Midbrain (tissue), 1 donor: Measurements from ENCODE around the gene TM4SF4.
"Not testable (repeated sequence)": the region's sequence is repeated elsewhere in the genome, so short reads cannot be mapped to it uniquely, and the experiment has no call there.

Source experiments
- DNase-seq: peaks from one replicate; lab custom pipeline; 2025; lab: John Stamatoyannopoulos, UW

Gene TM4SF4, protein sequence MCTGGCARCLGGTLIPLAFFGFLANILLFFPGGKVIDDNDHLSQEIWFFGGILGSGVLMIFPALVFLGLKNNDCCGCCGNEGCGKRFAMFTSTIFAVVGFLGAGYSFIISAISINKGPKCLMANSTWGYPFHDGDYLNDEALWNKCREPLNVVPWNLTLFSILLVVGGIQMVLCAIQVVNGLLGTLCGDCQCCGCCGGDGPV

DNA sequence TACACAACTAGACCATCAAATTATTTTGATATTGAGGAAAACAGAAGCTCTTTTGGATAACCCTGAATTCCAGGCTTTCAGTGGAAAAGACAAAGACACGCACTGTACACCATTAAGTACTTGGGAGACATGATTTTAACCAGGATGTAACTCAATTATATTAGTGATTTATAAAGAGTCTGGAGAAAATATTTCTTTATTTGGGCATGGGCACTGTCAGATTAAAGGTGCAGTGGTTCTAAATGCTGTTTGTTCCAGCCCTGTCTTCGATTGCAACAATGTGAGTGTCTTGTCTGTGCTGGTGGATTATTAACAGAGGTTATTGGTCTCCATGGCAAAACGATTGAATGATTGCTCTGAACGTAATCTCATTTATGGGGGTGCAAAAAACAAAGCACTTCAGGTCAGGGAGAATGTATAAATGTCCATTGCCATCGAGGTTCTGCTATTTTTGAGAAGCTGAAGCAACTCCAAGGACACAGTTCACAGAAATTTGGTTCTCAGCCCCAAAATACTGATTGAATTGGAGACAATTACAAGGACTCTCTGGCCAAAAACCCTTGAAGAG lies at the start of gene TM4SF4:
Gene TM4SF4 (plus strand): TSS at position 448 of the 568 bp plus-strand sequence. CDS start 181 bp downstream, outside the sequence.
- no peak for DNase-seq

DNA sequence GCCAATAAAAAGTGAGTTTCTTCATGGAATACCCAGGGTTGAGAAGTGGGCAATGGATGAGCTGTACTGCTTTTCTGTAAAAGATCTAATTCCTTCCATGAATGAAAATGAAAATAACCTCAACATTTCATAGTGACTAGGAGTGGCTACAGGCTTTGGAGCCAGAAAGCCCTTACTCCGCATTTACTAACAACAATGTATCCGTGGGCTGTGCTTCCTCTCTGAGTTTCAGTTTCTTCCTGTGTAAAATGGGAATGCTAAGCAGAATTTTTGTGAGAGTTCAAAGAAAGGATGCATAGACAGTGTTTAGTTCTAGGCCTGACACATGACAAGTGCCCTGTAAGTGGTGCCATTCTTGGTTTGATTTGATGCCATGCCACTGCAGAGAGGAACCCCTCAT lies 49.6 kb upstream of the TM4SF4 start:
- DNase-seq: no peak

DNA sequence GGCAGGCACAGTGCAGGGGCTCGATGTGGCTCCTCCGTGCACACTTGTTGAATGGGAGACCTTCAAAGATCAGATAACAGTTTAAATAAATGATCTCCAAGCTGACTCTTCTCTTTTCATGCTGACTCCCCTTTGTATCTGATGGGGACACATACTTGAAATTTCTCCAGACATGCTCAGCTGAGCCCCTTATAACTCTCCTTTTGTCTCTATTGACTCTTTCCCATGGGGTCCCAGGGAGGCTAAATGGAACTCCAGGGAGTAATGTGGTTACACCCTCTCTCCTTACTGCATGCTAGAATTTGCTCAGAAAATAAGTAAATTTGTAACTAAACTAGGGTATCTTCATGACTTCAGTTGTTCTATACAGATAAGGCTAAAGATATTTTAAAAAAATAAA lies 48.2 kb upstream of the TM4SF4 start:
- no peak for DNase-seq

DNA sequence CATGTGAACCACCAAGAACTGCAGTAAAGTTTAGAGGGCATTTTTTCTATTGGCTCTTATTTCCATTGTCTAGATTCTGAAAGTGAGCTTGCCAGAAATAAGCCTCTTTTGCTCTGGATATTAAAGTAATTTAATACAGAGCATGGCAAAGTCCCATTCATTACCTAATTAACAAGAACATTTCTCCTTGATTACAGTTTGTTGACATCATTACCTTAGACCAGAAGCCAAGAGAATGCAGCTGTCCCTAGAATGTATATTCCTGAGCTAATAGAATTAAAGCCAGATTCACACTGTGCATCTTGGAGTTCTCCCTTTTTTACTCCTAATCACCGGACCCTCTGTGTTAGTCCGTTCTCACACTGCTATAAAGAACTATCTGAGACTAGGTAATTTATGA lies 46.4 kb upstream of the TM4SF4 start:
- no peak for DNase-seq

DNA sequence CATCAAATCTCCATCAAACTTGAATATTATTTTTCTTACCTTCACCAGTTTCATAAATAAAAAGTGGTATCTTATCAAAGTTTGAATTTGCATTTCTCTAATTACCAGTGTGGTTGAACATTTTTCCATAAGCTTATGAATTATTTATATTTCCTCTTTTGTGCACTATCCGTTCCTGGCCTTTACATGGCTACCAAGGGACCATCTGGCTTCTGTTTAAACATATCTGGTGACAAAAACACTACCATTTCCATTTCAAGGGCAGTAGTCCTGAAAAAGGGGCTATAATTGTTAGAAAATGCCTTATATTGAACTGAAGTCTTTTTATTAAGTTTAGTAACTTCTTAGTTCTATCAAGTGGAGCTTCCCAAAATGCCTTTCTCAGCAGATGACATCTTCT lies 44.3 kb upstream of the TM4SF4 start:
- DNase-seq: no peak

DNA sequence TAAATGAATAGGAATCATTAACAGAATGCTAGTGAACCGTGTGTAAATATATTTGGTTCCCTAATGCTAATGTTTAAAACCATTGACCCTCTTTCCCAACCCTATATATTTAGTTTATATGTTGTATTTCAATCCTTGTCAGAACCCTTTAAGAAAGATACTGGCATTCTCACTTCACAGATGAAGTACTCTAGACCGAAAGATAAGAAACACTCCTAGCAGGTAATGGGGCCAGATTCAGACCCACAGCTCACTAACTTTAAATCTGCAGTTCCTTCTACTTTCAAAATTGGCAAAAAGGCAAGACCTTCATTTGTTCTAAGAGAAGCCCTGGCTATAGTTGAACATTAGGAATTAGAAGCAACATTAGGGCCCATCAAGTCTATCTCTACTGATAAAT lies 42.3 kb upstream of the TM4SF4 start:
- no peak for DNase-seq

DNA sequence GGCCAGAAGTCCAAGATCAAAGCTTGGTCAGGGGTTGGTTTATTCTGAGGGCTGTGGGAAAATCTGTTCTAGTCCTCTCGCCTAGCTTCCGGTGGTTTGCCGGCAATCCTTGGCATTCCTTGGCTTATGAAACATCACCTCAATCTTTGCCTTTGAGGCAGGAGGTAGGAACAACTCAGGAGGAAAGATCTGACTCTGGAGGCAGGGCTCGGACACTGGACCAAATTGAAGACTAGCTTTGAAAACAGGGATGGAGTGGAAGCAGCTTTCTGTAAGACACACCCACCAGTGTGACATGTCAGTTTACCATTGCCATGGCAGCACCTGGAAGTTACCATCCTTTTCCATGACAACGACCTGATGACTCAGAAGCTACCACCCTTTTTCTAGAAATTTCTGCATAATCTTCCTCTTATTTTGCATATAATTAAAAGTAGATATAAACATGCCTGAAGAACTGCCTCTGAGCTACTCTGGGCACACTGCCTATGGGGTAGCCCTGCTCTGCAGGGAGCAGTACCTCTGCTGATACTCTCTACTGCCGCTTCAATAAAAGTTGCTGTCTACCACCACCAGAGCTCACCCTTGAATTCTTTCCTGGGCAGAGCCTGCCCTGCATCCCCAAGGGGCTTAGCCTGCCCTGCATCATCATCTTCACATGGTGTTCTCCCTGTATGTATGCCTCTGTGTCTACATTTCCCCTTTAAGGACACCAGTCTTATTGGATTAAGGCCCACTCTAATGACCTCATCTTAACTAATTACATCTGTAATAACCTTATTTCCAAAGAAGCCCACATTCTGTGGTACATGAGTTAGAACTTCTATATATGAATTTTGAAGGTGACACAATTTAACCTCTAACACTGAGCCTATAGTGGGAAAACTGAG lies 38.3 kb upstream of the TM4SF4 start:
- DNase-seq: no peak

DNA sequence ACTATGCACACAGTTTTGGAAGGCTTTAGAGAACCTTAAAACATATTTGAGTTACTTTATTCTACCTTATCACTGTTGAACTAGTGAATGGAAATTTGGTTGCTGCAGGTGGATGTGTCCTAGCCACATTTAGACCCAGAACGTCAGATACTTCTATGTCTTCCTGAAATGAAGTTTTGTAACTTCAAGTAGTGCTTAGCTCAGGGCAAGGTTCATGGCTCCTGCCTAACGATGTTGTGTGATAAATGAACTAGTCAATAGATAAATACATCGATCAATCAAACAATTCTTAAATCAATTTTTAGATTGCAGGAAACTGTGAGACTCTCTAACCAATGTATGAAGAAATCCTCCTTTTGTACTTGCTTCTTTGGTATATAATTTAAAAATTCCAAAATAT lies 37.2 kb upstream of the TM4SF4 start:
- DNase-seq: no peak

DNA sequence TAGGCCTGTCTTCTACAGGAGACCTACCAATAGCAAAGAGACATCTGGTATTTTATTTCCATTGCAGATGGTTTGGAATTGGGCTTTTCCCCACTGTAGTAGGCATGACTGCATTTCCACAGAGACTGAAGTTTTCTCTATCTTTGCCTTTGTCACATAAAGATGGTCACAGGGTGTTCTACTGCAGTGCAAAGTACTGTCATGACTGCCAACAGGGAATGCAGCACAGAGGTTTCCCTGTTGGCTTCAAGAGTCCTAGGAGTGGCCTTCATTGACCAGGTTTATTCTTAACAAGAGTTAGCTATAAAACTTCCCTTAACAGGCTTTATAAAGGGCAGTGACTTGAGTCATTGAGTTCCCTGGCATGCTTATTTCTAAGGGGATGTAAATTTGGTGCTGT lies 36.8 kb upstream of the TM4SF4 start:
- DNase-seq: no peak

DNA sequence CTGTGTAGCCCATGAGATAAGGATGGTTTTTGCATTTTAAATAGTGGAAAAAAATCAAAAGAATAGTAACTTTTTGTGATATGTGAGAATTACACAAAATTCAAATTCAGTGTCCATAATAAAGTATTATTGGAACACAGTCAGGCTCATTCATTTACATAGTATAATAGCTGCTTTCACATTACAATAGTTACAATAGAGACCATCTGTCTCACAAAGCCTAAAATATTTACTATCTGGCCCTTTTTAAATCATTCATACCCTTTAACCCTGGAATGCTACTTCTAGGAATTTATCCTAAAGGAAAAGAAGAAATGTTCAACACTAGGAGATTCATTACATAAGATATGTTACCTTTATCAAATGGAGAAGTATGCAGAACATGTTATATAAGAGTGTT lies 35.5 kb upstream of the TM4SF4 start:
- no peak for DNase-seq

DNA sequence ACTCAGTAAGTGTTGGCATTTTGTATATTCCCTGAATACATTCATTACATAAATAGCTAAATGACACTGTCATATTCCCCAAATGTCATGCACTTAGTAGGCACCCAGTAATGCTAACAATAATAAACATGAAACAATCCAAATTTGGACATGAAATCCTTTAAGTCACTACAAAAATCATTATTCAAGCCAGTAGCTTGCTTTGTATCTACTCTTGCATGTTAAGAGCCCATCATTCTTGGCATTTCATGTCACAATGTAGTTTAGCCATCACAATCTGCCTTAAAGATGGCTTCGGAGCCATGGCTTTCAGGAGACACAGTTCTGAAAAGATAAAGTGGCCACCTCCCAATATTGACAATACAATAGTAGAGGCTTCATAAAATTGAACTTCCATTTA lies 32.9 kb upstream of the TM4SF4 start:
- DNase-seq: no peak

DNA sequence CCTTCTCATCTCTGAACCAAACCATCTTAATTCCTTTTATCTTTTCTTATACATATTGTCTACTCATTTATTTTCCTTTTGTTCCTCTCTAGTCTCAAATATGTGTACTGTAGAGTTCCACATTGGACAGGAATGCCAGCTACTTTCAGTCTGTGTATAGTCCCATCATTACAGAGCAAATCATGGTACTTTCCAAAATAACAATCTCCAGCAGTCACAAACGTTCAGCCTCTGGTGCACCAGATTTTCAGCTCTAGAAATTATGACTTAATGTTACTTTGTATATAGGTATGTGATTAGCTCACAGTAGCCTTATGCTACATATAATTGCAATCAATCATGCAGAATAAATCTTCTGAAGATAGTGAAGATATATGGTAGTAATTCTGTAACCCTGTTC lies 32.5 kb upstream of the TM4SF4 start:
- DNase-seq: no peak

DNA sequence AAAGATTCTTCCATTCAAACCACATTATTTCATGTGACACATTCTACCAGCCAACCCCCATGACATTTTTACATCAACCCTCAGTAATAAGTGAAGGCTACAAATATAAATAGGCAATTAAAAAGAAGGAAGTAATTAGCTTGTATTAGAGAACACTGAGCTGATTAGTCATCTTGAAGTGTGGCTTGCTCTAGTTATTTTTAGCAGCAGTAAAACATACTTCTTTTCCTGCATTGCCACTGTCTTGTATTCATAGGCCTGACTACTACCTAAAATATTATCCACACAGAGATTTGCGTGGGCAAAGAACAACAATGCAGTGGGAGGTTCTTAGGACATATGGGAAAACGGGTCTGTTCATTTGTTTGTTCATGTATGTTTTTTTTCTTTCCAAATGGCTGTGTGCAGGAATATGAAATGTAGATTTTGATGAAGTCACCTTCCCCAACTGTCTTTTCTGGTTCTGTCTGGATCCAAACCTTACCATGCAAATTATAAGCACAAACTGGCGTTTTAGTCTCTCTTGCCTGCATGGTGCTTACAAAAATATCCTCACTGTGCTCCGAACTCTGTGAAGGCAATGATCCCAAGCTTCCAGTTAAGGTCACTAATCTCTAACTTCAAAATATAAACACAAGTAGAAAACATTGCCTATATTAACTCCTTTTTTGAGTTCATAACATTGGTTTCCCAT lies 31.5 kb upstream of the TM4SF4 start:
- no peak for DNase-seq

DNA sequence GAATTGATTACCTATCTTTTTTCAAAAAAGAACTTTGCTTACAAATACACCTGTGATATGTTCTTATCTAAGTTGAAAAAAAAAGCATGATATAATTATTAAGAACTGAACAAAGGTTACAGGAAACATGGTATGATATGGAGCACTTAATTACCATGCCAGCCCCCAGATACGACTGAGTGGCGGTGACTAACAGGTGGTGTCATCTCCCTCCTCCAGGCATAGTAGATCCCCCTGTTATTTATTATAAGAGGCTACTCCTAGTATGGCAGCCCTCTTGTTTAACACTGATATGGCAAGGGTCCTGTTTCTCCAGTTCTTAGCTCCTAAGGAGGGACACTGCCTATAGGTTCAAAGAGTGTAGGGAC lies 31.0 kb upstream of the TM4SF4 start:
- no peak for DNase-seq

DNA sequence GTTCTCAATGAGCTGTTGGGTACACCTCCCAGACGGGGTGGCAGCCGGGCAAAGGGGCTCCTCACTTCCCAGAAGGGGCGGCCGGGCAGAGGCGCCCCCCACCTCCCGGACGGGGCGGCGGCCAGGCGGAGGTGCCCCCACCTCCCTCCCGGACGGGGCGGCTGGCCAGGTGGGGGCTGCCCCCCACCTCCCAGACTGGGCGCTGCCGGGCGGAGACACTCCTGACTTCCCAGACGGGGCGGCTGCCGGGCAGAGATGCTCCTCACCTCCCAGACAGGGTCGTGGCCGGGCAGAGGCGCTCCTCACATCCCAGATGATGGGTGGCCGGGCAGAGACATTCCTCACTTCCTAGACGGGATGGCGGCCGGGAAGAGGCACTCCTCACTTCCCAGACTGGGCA lies 29.6 kb upstream of the TM4SF4 start:
- DNase-seq: not testable (repeated sequence)

DNA sequence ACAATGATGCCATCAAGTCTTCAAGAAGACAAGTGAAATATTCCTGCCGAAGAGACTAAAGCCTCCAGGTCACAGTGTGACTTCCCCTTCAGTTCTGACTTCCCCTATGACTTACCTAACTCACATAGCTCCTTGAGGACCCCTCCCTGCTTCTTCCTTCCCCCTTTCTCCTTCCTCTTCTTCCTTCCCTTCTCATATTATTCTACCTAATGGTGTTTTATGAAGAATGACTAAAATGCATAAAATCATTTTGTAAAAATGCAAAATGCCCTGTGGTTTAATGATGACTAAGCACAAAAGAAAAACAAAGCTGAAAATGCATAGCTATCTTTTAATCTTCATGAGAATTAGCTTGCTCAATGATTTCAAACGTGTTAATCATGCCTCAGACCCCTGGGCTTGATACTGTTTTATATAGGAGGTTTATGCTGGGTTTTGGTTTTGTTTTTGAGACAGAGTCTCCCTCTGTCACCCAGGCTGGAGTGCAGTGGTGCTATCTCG lies 26.1 kb upstream of the TM4SF4 start:
- no peak for DNase-seq

DNA sequence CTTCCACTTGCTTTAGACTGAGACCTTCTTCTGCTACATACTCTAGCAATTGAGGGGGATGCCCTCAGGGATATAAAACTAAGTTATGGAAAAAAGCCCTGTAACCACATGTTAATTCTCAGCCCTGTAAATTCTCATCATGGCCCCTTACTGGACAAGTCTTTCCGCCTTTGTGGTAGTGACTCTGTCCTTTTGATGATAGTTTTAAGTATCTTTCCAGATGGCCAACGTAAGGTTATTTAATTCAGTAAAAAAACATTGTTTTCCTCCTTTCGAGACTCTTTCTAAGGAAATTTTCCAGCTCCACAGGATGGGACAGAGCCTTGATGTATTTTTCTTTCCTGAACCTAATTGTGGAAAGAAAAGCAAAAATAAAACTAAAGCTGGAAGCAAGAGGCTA lies 25.3 kb upstream of the TM4SF4 start:
- DNase-seq: no peak

DNA sequence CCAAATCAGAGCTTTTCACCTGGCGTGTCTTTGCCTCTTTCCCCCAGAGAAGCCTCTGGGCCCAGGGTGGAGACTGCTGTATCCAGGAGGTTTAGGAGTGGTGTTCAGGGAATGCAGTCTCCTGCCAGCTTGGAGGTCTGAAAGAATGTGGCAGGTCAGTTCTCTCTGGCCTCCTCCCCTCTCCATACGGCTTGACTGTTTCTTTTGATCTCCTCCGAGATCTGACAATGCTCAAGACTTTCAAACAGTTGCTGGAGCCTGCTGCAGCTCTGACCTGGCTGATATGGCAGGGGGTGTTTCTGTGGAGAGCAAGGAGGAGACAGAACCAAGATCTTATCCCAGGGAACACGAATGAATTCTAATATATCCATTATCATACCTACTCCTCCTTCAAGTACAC lies 24.7 kb upstream of the TM4SF4 start:
- no peak for DNase-seq

DNA sequence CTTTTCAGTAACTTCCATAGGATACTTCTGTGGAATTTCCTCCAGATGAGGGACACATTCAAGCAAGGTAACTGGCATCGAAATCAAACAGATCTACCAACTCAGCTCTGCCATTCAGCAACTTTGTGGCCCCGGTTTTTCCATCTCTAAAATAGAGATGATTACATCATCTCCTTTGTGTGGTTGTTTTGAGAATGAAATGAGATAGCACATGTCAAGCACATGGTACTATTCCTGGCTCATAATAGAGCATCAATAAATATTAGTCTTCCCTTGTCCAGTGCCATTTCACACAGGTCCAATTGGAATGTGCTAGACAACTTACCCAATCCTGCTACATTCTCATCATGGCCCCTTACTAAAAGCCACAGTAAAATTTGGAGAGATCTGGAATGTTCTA lies 24.2 kb upstream of the TM4SF4 start:
- no peak for DNase-seq

DNA sequence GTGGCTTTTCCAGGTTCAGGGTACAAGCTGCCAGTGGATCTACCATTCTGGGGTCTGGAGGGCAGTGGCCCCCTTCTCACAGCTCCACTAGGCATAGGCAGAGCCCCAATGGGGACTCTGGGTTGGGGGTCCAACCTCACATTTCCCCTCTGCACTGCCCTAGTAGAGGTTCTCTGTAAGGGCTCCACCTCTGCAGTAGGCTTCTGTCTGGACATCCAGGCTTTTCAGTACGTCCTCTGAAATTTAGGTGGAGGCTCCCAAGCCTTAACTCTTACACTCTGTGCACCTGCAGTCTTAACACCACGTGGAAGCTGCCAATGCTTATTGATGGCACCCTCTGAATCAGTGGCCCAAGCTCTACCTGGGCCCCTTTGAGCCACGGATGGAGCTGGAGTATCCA lies 22.5 kb upstream of the TM4SF4 start:
- DNase-seq: no peak

DNA sequence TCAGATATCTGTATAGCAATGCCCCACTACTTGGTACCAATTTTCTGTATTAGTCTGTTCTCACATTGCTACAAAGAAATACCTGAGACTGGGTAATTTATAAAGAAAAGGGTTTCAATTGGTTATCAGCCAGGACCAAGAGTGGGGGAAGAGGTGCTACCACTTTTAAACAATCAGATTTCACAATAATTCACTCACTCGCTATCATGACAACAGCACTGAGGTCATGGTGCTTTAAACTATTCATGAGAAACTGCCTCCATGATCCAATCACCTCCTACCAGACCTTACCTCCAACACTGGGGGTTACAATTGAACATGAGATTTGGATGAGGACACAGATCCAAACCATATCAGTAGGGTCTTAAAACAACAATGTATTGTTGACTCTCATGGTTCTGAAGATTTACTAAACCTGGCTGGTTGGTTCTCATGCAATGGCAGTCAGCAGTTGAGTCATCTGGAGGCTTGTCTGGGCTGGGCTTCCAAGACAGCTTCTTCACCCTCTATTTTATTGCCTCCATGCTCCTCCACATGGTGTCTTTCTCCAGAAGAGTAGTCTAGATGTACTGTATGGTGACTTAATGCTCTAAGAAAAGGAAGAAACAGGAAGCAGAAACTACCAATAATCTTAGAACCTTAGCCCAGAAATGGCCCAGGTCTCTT lies 21.2 kb upstream of the TM4SF4 start:
- no peak for DNase-seq

DNA sequence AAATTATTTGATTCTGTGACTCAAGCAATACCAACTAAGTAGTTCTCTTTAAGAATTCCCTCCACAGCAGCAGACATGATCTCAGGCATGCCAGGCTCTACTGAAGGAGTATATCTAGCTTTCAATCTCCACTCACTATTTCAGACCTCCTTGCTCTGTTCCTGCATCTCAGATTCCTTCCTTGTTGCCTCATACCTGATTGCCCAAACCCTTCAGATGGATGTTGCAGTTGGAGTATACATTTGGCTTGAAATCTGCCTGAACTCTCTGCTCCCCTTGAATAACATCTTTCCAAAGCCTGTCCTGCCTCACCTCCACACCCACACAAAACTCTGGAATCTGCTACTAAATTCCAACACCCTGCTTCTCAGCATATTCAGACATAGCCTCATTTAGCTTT lies 19.8 kb upstream of the TM4SF4 start:
- DNase-seq: no peak
